GDM1 (cell line): ENCODE measurements around the gene MCTP1.

ENCODE experiments used
- DNase-seq: peaks from one replicate; lab custom pipeline; 2025; lab: John Stamatoyannopoulos, UW

MCTP1 gene

GRCh38 chr5:95114305-95114704 is 170.6 kb downstream of the MCTP1 start:
- DNase-seq, result no peak

DNA sequence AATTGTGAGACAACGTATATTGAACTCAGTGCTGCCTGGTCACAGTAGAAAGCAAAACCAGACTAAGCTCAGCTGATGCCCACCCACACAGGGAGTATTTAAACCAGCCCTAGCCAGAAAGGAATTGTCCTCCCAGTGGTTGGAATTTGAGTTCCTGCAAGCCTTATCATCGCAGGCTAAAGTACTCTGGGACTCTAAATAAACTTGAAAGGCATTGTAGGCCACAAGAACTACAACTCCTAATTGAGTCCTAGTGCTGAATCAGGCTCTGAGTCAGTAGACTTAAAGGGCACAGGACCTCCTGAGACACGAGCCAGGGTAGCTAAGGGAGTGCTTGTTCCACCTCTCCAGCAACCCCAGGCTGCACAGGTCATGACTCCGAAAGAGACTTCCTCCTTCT is 171.4 kb downstream of the MCTP1 start:
- no peak for DNase-seq

DNA sequence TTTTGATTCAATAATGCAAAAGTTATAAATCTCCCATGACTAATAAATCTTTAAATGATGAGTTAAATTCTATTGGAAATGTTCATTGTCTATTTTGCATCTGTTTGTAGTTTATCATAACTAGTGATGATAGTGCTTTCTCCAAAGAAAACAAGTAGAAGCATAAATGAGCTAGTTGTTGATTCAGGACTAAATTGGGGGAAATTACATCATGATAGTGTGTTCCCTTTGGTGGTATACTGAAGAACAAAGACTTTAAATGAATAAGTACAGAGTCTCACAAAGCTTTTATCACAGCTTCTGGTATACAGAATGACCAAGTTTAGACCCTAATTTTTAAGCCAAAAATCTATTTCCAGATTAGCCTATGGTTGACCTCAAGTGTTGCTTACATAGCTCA is 173.8 kb downstream of the MCTP1 start:
- no peak for DNase-seq

DNA sequence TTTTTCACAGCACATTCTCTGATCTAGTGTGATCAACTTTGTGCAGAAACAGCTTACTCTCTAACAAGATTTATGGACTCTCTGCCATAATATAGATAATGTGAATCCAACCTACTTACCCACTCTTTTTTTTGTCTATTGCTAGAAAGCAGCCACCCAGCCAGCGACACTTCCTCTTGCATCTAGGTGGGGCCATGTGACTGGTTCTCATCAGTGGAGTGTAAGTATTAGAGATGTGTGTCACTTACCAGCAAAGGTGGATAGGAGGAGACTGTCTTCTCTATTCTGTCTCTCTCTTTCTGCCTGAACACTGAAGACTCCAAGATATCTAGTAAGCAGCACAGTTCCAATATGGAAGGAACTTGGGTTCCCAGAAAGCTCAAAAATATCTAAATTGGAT is 174.8 kb downstream of the MCTP1 start:
- no peak for DNase-seq

DNA sequence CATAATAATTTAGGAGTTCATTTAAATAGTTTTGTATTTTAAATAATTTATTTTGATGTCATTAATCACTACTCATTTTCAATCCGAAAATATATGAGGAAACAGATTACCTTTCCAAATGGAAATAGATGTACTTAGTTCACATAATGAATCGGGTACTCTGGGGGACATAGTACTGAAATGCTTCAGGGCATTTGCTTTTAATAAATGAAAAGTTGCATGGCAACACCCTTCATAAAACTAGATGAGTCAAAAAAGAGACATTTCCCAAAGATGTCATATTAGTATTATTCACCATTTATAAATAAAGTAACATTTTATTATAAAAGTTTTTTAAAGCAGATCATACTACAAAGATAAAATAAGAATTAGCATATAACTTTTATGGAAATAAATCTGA is 177.8 kb downstream of the MCTP1 start:
- no peak for DNase-seq

DNA sequence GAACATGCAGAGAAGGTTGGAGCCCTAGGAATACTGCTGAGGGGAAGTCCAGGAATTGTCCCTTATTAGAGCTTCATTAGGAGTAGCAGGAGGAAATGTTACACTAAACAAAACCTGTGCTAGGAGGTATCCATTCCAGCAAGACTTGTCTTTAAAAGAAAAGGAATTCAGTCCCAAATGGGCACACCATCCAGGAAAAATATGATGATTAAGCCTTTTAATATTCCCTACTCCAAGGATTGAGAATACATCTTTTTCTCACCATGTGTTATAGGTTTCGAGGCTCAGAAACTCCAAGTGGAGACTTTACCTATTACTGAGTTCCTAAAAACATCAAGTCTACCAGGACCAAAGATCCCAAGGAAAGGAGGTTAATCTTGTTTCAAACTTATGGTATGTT is 179.3 kb downstream of the MCTP1 start:
- no peak for DNase-seq

GRCh38 chr5:95102687-95103086 is 182.2 kb downstream of the MCTP1 start:
- DNase-seq, result no peak

- no peak for DNase-seq
These were observed 182.8 kb downstream of the MCTP1 start for GRCh38 chr5:95102080-95102479.

- DNase-seq, result no peak
These were observed 184.3 kb downstream of the MCTP1 start for GRCh38 chr5:95100551-95100950.

DNA sequence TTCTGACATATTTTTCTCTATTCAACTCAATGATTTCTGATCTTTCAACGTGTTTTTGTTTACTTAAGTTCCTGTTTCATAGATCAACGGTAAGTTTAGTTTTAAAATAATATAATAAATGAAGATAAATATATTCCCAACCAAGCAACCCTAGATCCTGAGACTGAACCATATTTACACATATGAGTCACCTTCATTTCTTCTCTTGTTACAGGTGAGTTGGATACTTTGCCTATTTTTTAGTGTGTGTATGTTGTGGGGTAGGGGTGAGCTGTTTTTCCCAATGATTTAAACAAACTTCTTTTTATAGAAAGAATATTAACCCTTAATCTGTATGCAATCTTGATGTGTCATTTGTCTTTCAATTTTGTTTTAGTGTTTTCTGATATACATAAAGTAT is 186.9 kb downstream of the MCTP1 start:
- DNase-seq, result no peak

DNA sequence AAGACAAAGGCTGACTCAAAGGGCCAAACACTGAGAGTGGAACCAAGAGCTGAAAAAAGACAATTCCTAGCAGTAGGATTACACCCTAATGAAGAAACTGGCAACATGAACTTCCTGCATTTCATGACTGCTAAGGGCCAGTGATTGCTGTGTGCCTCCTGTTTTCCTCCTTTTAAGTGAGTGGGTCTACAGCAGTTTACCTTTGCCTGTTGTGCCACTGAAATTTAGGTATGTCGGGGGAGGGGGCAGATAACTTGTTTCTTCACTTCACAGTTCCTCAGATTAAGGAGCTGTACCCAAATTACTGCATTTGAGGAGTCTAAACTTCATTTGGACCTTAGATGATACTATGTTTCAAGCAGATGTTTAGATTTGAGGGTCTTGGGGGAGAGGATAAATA is 191.7 kb downstream of the MCTP1 start:
- DNase-seq, result no peak

DNA sequence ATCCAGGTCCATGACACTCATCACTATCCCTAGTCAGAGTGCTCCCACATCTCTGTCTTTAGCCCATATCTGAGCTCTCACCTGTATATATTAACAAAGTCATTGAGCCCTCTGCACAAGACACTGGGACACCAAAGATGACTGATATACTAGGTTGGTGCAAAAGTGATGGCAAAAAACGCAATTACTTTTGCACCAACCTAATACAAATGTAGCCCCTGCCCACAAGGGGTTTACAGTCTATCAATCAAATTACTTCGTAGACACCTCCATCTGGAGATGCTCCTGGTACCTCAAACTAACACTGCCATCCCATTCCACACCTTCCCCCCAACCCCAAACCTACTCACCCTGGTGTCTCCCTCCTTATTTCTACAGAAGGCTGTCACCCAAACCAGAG is 194.1 kb downstream of the MCTP1 start:
- DNase-seq, result no peak

DNA sequence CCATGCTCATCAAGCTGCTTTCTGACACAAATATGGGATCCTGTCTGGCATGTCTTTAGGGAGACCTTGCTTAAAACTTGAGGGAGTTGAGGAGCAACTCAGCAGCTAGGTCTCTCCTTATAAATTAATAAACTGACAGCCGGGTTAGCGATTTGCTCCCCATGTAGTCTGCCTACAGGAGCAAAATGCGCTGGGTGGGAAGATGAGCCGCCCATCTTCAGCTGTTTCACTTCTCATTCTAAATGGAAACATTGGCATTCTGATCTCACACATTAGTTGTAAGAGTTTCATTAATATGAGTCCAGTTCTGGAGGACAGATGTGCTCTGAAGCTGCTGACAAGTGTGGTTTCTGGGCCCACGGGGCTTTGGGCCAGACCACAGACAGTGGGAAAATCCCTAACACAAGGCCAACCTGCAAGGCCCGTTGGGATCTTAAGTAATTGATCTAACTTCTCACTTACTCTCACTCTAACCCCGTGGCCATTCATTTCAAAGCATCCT is 197.0 kb downstream of the MCTP1 start:
- DNase-seq, result no peak

- peak; percentile 55 for DNase-seq
These were observed 197.7 kb downstream of the MCTP1 start for GRCh38 chr5:95086927-95087815.

- DNase-seq, result no peak
These were observed 200.1 kb downstream of the MCTP1 start for GRCh38 chr5:95084757-95085156.

- DNase-seq, result no peak
These were observed 201.3 kb downstream of the MCTP1 start for GRCh38 chr5:95083606-95084005.

DNA sequence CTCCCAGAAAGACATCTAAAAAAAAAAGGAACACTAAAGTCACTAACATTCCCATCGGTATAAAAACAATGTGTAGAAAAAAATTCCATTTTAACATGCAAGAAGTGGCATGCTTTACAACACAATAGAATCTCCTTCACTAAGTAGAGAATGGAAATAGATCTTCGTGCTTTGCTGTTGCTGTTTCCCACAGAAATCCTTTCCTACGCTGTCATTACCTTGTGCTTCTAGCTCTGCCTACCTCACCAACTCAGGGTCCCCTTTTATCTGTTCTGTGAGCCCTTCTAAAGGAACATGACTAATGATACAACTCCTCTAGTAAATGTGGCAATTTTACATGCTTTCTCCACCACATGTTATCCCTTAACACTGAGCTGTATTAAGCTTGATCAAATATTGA is 202.9 kb downstream of the MCTP1 start:
- DNase-seq, result no peak

- DNase-seq, result peak; percentile 54
These were observed 203.4 kb downstream of the MCTP1 start for GRCh38 chr5:95081500-95081960.

GRCh38 chr5:95080441-95080840 is 204.5 kb downstream of the MCTP1 start:
- no peak for DNase-seq

DNA sequence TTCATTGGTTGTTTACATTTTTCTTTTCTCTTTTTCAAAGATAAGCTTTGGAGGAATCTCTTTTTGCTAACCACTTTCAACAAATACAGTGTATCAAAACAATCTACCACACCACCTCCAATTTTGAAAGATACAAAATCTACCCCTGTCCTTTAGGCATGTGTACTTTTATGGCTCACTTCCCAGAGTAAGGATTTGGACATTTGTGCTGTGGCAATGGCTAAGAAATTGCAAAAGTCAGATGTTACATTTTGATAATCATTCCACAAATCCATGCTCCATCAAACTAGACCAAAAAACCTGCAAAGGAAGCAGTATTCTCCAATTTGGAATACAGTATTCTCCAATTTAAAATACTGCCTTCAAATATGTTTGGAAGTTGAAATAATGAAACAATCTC is 204.9 kb downstream of the MCTP1 start:
- no peak for DNase-seq

GRCh38 chr5:95078868-95079267 is 206.0 kb downstream of the MCTP1 start:
- DNase-seq, result no peak

DNA sequence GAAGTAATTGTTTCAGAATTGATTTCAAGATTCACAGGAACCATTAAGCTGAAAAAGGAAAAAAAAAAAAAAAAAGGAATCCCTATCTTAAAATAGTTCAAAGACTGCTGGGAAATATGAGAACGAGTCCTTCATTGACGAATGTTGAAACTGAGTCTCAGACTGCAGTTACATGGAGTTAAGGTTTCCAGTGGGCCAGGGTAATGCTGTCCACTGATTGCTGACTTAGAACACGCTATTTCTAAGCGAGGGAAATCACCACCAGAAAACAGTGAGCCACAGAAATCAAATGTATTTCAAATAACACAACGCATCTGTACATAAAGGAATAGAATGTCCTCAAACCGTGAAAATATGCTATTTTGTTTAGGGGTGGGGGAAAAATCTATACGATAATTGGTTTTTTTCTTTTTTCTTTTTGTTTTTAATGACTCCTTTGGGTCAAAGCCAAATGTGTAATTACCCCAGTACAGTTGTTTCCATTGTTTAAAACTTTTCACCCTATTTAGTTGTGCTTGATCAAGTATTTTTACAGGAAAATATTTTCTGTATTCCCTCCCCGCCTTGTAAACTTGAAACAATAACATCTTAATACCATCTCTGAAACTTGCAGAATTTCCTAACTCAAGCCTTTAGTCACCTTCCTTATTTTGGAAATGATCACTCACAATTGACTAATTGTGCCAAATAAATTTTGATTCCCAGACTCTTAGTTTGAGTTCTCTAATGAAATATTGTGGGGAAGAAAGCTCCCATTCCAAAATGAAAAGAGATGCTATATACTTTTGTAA is 208.3 kb downstream of the MCTP1 start:
- DNase-seq, result no peak

GRCh38 chr5:95075111-95075510 is 209.8 kb downstream of the MCTP1 start:
- DNase-seq, result no peak
